ENCODE data around the gene C8A.

Gene C8A

GRCh38 chr1:56854521-56855099, at the start of gene C8A:
TSS of gene C8A (plus strand) at chr1:56854797. CDS start at chr1:56854902, 105 bp downstream.
- no peak for DNase-seq (ENCODE audit: low spot score)

DNA sequence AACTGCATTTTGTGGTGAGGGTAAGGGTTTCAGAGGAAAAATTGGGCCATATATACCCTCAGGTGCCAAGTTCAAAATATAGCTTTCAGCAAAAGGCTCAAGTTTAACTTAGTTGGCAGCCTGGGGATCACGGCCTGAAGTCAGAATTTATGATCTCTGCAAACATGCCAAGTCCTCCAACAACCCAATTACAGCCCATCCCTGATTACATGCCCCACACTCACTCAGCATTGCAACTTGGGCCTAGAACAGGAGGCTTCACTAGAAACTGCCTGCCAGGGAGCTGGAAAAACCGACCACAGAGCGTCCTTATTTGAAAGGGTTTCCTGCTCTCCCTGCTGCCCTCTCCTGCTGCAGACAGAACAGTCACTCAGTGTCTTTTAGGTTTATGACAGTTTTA, 47.8 kb upstream of the C8A start:
- DNase-seq (ENCODE audit: low spot score): no peak

GRCh38 chr1:56808410-56808809, 46.2 kb upstream of the C8A start:
- no peak for DNase-seq (ENCODE audit: low spot score)

DNA sequence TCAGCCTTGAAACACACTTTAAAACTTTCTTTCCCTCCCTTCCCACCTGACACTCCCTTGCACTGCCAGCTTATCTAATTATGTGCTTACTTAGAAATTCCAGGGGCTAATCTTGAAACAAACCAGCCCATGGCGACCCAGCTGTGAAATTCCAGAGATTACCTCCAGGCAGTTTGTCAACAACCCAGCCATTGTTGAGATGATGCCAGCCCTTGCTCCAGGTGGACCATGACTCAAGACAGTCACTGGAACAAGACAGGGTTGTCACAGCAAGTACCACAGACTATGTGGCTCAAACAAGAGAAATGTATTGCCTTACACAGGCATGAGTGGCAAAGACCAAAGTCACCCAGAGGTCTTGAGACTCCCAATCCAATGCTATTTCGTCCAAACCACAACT, 43.3 kb upstream of the C8A start:
- no peak for DNase-seq (ENCODE audit: low spot score)

- no peak for DNase-seq (ENCODE audit: low spot score)
These were observed 40.4 kb upstream of the C8A start for GRCh38 chr1:56814205-56814604.

GRCh38 chr1:56816264-56816663, 38.3 kb upstream of the C8A start:
- no peak for DNase-seq (ENCODE audit: low spot score)

DNA sequence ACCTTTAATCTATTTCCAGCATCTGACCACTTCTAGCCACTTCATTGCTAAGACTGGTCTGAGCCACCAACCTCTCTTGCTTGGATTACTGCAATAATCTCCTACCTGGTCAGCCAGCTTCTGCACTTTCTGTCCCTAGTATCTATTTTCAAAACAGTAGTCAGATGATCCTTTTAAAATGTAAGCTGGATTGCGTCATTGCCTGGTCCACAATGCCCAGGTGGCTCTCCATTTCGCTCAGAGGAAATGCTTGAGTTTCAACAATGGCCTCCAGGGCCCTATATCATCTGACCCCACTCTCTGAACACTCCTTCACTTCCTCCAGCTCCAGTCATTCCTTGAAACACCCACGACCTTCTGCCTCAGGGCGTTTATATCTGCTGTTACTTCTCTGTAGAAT, 37.7 kb upstream of the C8A start:
- no peak for DNase-seq (ENCODE audit: low spot score)

DNA sequence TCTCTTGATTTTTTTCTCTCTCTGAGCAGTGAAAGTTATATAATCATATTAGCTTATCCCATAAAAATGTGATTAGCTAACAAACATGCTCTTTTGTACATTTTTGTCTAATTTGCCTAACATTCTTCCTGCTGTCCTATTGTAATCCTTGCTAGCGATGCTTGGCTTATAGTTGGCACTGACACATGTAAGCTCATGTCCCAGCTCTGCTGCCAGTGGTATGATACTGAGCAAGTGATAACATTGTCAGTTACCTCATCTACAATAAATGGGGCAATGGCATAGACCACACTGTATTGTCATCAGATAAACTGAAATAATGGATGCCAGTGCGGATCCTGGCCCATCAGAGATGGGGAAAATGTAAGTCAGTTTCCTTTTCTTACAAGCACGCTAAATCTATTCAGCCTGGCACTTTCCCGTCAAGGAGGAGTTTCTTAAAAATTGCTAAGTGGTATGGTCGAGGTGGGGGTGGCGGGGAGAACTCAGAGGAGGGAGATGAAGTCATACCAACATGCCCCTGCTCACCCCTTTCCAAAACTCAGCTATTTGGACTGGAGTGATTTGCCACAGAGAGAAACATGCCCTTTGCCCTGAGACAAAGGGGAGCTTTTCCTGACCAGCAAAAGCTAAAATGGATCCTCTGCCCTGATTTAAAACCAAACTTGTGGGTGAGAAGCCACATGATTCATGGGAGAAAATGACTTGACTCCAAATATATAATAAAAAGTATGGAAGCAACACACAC, 36.7 kb upstream of the C8A start:
- DNase-seq (ENCODE audit: low spot score): peak; percentile 26

DNA sequence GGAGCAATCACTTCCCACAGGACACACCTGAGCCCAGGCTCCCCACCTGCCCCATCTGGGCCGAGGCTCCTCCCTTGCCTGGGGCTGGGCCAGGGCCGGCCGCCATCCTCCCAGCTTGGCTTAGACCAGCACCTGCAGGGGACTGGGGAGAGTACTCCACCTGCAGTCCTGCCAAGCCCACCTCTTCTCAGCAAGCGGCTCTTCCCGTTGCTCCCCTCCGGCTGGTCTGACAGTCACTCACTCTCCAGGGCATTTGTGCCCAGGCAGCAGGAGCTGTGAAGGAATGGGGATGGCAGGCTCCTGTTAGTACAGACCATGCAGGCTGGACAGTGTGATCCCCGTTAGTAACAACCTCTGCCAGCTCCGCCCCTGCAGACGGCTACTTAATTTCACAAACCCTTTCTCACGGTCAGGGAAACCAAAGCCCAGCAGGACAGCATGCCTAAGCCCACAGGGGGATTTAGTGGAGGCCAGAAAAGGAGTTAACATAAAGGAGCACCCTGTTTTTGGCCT, 35.2 kb upstream of the C8A start, which contains the start of gene FYB2:
Gene FYB2 (minus strand): TSS at position 18 of the 513 bp plus-strand sequence. CDS start 114 bp downstream, outside the sequence.
- DNase-seq (ENCODE audit: low spot score): no peak

GRCh38 chr1:56820755-56821461, 33.7 kb upstream of the C8A start:
- peak; percentile 90 for DNase-seq (ENCODE audit: low spot score)

- DNase-seq (ENCODE audit: low spot score): no peak
These were observed 33.2 kb upstream of the C8A start for GRCh38 chr1:56821462-56821797.

DNA sequence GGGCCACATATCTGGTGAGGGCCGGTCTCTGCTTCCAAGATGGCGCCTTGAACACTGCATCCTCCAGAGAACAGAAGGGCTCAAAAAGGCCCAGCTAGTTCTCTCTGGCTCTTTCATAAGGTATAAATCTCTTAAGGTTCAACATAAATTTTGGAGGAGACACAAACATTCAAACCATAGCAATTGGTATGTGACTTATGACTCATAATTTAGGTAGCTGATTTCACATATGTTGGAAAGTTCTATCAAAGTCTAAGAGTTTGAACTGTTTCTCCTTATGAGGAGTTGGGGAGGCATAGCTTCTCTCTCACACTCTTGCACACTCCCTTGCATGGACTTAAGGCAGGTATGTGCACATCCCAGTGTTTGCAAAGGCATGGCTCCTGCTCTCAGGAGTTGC, 30.3 kb upstream of the C8A start:
- DNase-seq (ENCODE audit: low spot score): no peak

DNA sequence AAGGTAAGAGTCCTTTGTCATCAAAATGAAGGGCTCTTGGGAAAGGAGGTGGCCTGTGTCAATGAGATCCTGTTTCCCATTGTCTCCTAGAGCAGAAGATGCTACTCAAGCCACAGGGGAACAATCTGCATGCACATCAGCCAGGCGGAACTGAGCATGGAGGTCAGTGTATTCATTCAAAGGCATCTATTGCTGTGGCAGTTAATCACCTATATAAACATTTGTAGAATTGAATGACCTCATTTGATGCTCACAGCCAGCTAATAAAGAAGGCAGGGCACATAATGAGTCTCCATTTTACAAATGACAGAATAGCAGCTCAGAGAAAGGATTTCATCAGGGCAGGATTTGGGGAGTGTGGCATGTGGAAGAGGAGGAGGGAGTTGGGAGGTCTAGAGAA, 29.7 kb upstream of the C8A start:
- no peak for DNase-seq (ENCODE audit: low spot score)

- DNase-seq (ENCODE audit: low spot score): no peak
These were observed 29.2 kb upstream of the C8A start for GRCh38 chr1:56825436-56825835.

DNA sequence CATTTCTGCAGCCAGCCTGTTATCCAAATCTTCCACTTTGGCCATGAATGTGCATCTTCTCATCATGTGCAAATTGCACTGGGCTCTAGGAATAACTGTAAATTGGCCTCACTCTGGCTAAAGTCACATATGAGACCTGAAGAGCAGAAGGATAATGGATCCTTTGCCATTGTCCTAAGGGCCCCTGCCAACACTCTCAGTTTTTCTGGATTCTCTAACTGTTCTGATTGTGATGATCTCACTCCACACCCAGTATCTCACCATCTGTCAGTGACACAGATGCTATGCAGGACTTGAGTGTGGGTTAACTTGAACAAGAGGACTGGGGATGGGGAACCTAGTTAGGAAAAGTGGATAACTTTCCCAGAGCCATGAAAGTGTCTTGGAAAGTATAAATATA, 26.9 kb upstream of the C8A start:
- no peak for DNase-seq (ENCODE audit: low spot score)

DNA sequence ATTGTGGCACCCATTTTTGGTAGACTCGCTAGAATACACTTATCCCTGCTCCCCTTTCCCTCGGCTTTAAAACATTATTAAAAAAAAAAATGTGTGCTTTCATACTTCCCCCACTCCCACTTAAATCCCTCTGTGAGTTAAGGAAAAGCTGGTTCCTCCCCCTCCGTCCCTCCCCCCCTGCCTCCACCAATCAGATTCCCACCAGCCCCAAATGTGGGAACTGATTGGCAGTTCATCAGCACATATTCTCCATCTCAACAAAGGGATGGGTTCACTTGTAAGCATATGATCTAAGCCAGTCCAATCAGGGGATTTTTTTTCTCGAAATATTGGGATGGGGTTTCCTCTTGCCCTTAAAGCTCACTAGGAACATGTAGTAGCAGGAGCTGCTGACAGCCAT, 24.5 kb upstream of the C8A start:
- no peak for DNase-seq (ENCODE audit: low spot score)

GRCh38 chr1:56831871-56832693, 22.5 kb upstream of the C8A start:
- DNase-seq (ENCODE audit: low spot score): peak; percentile 91

DNA sequence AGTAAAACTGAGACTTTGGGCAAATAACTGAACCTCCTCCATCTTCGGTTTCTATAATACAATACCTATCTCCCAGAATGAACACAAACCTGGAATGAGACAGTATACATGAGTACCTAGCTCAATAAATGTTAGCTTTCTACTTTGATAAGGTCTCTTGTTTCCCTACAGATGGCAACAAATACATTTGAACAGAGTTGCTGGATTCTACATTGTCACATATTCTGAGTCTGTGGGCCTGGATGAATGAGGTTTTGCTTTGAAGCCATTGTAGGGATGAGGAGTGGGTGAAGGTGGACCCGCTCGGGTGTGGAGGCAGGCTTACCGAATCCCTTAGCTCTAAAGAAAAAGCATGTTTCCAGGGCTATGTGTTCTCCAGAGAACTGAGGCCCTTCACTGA, 21.5 kb upstream of the C8A start:
- DNase-seq (ENCODE audit: low spot score): no peak

- no peak for DNase-seq (ENCODE audit: low spot score)
These were observed 20.3 kb upstream of the C8A start for GRCh38 chr1:56834137-56834900.

GRCh38 chr1:56835657-56836056, 18.9 kb upstream of the C8A start:
- DNase-seq (ENCODE audit: low spot score): no peak

DNA sequence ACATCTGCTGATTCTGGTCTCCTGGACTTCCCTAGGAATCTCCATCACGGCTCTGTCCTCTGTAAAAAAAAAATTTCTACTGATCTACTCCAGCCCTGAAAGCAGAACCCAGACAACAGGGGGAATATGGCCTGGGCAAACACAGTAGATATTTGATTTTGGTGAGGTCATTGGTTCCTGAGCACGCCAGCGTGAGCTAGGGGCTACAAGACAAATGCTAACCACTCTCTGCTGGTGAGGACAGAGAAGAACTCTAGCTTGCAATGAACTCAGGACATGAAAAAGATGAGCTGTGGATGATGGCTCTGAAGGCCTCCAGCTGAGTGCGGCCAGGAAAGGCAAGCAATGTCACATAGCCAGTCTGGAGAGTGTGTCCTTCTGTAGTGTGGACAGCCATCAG, 18.2 kb upstream of the C8A start:
- DNase-seq (ENCODE audit: low spot score): no peak

All from AG08395 (cell line).